GM23338 (cell line): ENCODE measurements around the gene TOMM40L. TPM values are rescaled to one million over a fixed set of nuclear protein-coding genes. Genes with fewer than 3 reads are reported as not detected.

ENCODE experiments used
- ATAC-seq: fragments of 200-7000 bp; cut with Tn5 transposase; 3 replicates; pipeline ENCODE4 v1.9.1; 2020
- DNase-seq: peaks from one replicate; pipeline ENCODE4 v3.0.0-alpha.2; 2015; ENCODE audit warnings: low spot score
- H2AFZ ChIP-seq: fragments of 200-600 bp; sonication (generic); 2 replicates; pipeline ENCODE4 v1.8.0; 2016; ENCODE audit warnings: antibody characterized with exemption, mild to moderate bottlenecking, moderate library complexity
- H3F3A ChIP-seq: fragments of 200-600 bp; sonication (generic); replicated peaks from 2 replicates; pipeline ENCODE4 v1.8.0; 2017; ENCODE audit warnings: antibody characterized with exemption, mixed run types, low read depth
- H3K27ac ChIP-seq: fragments of 200-600 bp; sonication (generic); 2 replicates; pipeline ENCODE4 v1.6.1; 2016; ENCODE audit warnings: low read depth
- H3K27me3 ChIP-seq: fragments of 200-600 bp; sonication (generic); 2 replicates; pipeline ENCODE4 v1.8.0; 2016; ENCODE audit warnings: mild to moderate bottlenecking, mixed run types, moderate library complexity; ENCODE audit not compliant: insufficient read depth
- H3K36me3 ChIP-seq: fragments of 200-600 bp; sonication (generic); 2 replicates; pipeline ENCODE4 v1.8.0; 2016; ENCODE audit warnings: mild to moderate bottlenecking; ENCODE audit not compliant: insufficient read depth
- H3K4me1 ChIP-seq: fragments of 200-600 bp; sonication (generic); 2 replicates; pipeline ENCODE4 v1.8.0; 2016; ENCODE audit warnings: mild to moderate bottlenecking, moderate library complexity; ENCODE audit not compliant: insufficient read depth
- H3K4me2 ChIP-seq: fragments of 200-600 bp; sonication (generic); 2 replicates; pipeline ENCODE4 v1.7.1; 2017; ENCODE audit warnings: mixed run types
- H3K4me3 ChIP-seq: fragments of 200-600 bp; sonication (generic); 2 replicates; pipeline ENCODE4 v1.6.1; 2016; ENCODE audit warnings: mixed run types
- H3K79me2 ChIP-seq: fragments of 200-600 bp; sonication (generic); replicated peaks from 2 replicates; pipeline ENCODE4 v1.8.0; 2017; ENCODE audit warnings: mild to moderate bottlenecking; ENCODE audit not compliant: insufficient read depth
- H3K9me2 ChIP-seq: fragments of 200-600 bp; sonication (generic); 2 replicates; pipeline ENCODE4 v1.8.0; 2017; ENCODE audit not compliant: insufficient read depth
- H4K20me1 ChIP-seq: fragments of 200-600 bp; sonication (generic); replicated peaks from 2 replicates; pipeline ENCODE4 v1.8.0; 2017; ENCODE audit warnings: mild to moderate bottlenecking; ENCODE audit not compliant: insufficient read depth
- H3K27ac Mint-ChIP-seq: 2 replicates; pipeline ENCODE4 v1.8.0; 2020; ENCODE audit warnings: inconsistent platforms, mild to moderate bottlenecking, moderate library complexity, mixed read lengths
- H3K27me3 Mint-ChIP-seq: 3 replicates; pipeline ENCODE4 v1.8.0; 2022; ENCODE audit warnings: low read depth, mild to moderate bottlenecking, moderate library complexity, mixed read lengths, inconsistent platforms; ENCODE audit not compliant: insufficient read depth, poor library complexity
- H3K36me3 Mint-ChIP-seq: 3 replicates; pipeline ENCODE4 v1.8.0; 2021; ENCODE audit warnings: low read depth, mild to moderate bottlenecking, inconsistent platforms, moderate library complexity, mixed read lengths
- H3K4me1 Mint-ChIP-seq: 3 replicates; pipeline ENCODE4 v1.8.0; 2020; ENCODE audit warnings: mild to moderate bottlenecking, inconsistent platforms, mixed read lengths
- H3K4me3 Mint-ChIP-seq: 3 replicates; pipeline ENCODE4 v1.8.0; 2021; ENCODE audit warnings: moderate library complexity, mild to moderate bottlenecking, inconsistent platforms, mixed read lengths
- H3K9me3 Mint-ChIP-seq: 3 replicates; pipeline ENCODE4 v1.8.0; 2020; ENCODE audit warnings: moderate library complexity, mild to moderate bottlenecking, inconsistent platforms, mixed read lengths
- CREB1 ChIP-seq: fragments of 250-450 bp; sonication (Bioruptor Pico); IDR thresholded peaks from 2 replicates; pipeline ENCODE4 v1.5.0; 2020; ENCODE audit warnings: low read depth, mild to moderate bottlenecking, moderate library complexity
- ETS1 ChIP-seq: IDR thresholded peaks from 2 replicates; pipeline ENCODE4 v1.6.1; 2016; ENCODE audit warnings: antibody characterized with exemption
- EZH2 ChIP-seq: fragments of 200-600 bp; sonication (generic); IDR thresholded peaks from one replicate; pipeline ENCODE4 v1.8.0; 2017; ENCODE audit warnings: antibody characterized with exemption, mild to moderate bottlenecking, low read depth; ENCODE audit not compliant: unreplicated experiment
- JUNB ChIP-seq: IDR thresholded peaks from one replicate; pipeline ENCODE4 v1.6.1; 2016; ENCODE audit warnings: antibody characterized with exemption; ENCODE audit not compliant: unreplicated experiment
- NANOG ChIP-seq: IDR thresholded peaks from 2 replicates; pipeline ENCODE4 v1.6.1; 2016; ENCODE audit warnings: antibody characterized with exemption, borderline replicate concordance
- POLR2AphosphoS5 ChIP-seq: IDR thresholded peaks from 2 replicates; pipeline ENCODE4 v1.6.1; 2016; ENCODE audit warnings: antibody characterized with exemption, low read depth
- REST ChIP-seq: IDR thresholded peaks from one replicate; pipeline ENCODE4 v1.6.1; 2018; ENCODE audit warnings: antibody characterized with exemption; ENCODE audit not compliant: unreplicated experiment
- STAT1 ChIP-seq: IDR thresholded peaks from one replicate; pipeline ENCODE4 v1.6.1; 2016; ENCODE audit warnings: antibody characterized with exemption; ENCODE audit not compliant: unreplicated experiment
- ZNF114 ChIP-seq: fragments of 250-450 bp; sonication (Bioruptor Pico); IDR thresholded peaks from 2 replicates; pipeline ENCODE4 v1.5.0; 2020; ENCODE audit warnings: mild to moderate bottlenecking, moderate library complexity
- ZNF331 ChIP-seq: fragments of 250-450 bp; sonication (Bioruptor Pico); IDR thresholded peaks from 2 replicates; pipeline ENCODE4 v1.5.0; 2020; ENCODE audit warnings: low read depth, mild to moderate bottlenecking, moderate library complexity
- polyA plus RNA-seq: library from polyadenylated mRNA; unstranded; fragments of >200 nt; fragmentation: Nextera tagmentation; extraction: Ambion mirVana; gene quantifications from 2 replicates; pipeline ENCODE4 v1.2.1, GENCODE V29; 2016
- total RNA-seq: library from RNA; depleted of rRNA; stranded (reverse); fragments of >200 nt; shearing (Covaris generic); gene quantifications from 2 replicates; pipeline ENCODE4 v1.2.3, GENCODE V29; 2014
- TF ChIP-seq, protein P1 (sequence below), 2 experiments: fragments of 200-600 bp in 1 of 2; sonication (generic) in 1 of 2; conservative IDR thresholded peaks; 2 replicates each; pipeline versions ENCODE4 v1.5.1 to v1.6.1; 2016 to 2017; ENCODE audit warnings: antibody characterized with exemption in 2 of 2, low read depth in 2 of 2, mild to moderate bottlenecking in 2 of 2, moderate library complexity in 1 of 2
- TF ChIP-seq, protein P2 (sequence below): fragments of 250-450 bp; sonication (Bioruptor Pico); IDR thresholded peaks from 2 replicates; pipeline ENCODE4 v1.5.0; 2020; ENCODE audit warnings: mild to moderate bottlenecking, moderate library complexity

TOMM40L gene
- total and polyA plus RNA-seq, 2 experiments from 2014 or later: 6.8 to 12.9 TPM

DNA sequence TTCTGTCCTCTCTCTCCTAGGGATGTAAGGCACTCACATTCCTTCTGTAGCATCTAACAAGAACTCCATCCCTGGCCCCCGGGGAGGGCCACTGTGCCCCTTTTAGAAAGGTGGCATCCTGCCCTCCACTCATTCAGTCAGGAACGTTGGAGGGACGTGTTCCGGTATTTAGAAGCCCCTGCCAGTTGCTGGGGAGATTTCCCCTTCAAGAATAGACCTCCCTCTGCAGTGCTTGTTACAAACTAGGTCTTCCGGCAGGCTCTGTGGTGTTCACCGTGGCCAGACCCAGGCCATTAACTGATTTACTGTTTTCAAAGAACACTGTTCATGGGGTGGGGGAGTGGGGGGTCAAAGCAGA lies 33.5 kb downstream of the TOMM40L start (continued):
- TF ChIP-seq, protein P1, sequence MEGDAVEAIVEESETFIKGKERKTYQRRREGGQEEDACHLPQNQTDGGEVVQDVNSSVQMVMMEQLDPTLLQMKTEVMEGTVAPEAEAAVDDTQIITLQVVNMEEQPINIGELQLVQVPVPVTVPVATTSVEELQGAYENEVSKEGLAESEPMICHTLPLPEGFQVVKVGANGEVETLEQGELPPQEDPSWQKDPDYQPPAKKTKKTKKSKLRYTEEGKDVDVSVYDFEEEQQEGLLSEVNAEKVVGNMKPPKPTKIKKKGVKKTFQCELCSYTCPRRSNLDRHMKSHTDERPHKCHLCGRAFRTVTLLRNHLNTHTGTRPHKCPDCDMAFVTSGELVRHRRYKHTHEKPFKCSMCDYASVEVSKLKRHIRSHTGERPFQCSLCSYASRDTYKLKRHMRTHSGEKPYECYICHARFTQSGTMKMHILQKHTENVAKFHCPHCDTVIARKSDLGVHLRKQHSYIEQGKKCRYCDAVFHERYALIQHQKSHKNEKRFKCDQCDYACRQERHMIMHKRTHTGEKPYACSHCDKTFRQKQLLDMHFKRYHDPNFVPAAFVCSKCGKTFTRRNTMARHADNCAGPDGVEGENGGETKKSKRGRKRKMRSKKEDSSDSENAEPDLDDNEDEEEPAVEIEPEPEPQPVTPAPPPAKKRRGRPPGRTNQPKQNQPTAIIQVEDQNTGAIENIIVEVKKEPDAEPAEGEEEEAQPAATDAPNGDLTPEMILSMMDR (conservative IDR thresholded peaks at IDR 0.05; ENCODE audit: low read depth in 2 of 2): no peak
- no peak for TF ChIP-seq NANOG

GRCh38 chr1:161259765-161260164 lies 33.9 kb downstream of the TOMM40L start:
- H3K27me3 Mint-ChIP-seq: peaks cover 42% of the 10 kb centered on the region
- peaks cover 16% of the 10 kb centered on the region for H3K36me3 Mint-ChIP-seq
- H3K79me2 ChIP-seq: no peaks in the 10 kb centered on the region
- peaks cover 7% of the 10 kb centered on the region; the same call in 1 of the 2 replicates for H3K36me3 ChIP-seq
- no peak overlapping the region for H2AFZ ChIP-seq
- no peak overlapping the region; the same call in 1 of the 2 replicates for H3K4me3 ChIP-seq
- peaks cover 38% of the 10 kb centered on the region for H3K27me3 ChIP-seq
- peak overlapping the region; percentile 62 for H3K4me3 Mint-ChIP-seq
- no peak for ATAC-seq
- H3K4me1 Mint-ChIP-seq: peaks cover 21% of the 10 kb centered on the region
- peaks cover 28% of the 10 kb centered on the region for H3K9me3 Mint-ChIP-seq
- 0 out of 2 replicates have a peak, but pooled peaks cover 7% of the 10 kb centered on the region for H3F3A ChIP-seq
- H4K20me1 ChIP-seq: no peaks in the 10 kb centered on the region
- H3K4me1 ChIP-seq: peaks cover 8% of the 10 kb centered on the region
- no peak overlapping the region for H3K4me2 ChIP-seq
- DNase-seq: no peak
- H3K27ac Mint-ChIP-seq: no peak overlapping the region
- no peak for TF ChIP-seq NANOG
- TF ChIP-seq, protein P2, sequence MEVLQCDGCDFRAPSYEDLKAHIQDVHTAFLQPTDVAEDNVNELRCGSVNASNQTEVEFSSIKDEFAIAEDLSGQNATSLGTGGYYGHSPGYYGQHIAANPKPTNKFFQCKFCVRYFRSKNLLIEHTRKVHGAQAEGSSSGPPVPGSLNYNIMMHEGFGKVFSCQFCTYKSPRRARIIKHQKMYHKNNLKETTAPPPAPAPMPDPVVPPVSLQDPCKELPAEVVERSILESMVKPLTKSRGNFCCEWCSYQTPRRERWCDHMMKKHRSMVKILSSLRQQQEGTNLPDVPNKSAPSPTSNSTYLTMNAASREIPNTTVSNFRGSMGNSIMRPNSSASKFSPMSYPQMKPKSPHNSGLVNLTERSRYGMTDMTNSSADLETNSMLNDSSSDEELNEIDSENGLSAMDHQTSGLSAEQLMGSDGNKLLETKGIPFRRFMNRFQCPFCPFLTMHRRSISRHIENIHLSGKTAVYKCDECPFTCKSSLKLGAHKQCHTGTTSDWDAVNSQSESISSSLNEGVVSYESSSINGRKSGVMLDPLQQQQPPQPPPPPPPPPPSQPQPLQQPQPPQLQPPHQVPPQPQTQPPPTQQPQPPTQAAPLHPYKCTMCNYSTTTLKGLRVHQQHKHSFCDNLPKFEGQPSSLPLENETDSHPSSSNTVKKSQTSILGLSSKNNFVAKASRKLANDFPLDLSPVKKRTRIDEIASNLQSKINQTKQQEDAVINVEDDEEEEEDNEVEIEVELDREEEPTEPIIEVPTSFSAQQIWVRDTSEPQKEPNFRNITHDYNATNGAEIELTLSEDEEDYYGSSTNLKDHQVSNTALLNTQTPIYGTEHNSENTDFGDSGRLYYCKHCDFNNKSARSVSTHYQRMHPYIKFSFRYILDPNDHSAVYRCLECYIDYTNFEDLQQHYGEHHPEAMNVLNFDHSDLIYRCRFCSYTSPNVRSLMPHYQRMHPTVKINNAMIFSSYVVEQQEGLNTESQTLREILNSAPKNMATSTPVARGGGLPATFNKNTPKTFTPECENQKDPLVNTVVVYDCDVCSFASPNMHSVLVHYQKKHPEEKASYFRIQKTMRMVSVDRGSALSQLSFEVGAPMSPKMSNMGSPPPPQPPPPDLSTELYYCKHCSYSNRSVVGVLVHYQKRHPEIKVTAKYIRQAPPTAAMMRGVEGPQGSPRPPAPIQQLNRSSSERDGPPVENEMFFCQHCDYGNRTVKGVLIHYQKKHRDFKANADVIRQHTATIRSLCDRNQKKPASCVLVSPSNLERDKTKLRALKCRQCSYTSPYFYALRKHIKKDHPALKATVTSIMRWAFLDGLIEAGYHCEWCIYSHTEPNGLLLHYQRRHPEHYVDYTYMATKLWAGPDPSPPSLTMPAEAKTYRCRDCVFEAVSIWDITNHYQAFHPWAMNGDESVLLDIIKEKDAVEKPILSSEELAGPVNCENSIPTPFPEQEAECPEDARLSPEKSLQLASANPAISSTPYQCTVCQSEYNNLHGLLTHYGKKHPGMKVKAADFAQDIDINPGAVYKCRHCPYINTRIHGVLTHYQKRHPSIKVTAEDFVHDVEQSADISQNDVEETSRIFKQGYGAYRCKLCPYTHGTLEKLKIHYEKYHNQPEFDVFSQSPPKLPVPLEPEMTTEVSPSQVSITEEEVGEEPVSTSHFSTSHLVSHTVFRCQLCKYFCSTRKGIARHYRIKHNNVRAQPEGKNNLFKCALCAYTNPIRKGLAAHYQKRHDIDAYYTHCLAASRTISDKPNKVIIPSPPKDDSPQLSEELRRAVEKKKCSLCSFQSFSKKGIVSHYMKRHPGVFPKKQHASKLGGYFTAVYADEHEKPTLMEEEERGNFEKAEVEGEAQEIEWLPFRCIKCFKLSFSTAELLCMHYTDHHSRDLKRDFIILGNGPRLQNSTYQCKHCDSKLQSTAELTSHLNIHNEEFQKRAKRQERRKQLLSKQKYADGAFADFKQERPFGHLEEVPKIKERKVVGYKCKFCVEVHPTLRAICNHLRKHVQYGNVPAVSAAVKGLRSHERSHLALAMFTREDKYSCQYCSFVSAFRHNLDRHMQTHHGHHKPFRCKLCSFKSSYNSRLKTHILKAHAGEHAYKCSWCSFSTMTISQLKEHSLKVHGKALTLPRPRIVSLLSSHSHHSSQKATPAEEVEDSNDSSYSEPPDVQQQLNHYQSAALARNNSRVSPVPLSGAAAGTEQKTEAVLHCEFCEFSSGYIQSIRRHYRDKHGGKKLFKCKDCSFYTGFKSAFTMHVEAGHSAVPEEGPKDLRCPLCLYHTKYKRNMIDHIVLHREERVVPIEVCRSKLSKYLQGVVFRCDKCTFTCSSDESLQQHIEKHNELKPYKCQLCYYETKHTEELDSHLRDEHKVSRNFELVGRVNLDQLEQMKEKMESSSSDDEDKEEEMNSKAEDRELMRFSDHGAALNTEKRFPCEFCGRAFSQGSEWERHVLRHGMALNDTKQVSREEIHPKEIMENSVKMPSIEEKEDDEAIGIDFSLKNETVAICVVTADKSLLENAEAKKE (CRISPR knock-in tag): no peak
- TF ChIP-seq JUNB: no peak
- TF ChIP-seq REST: no peak
- no peak for TF ChIP-seq ZNF331 (CRISPR knock-in tag)
- TF ChIP-seq ETS1: no peak
- TF ChIP-seq ZNF114 (CRISPR knock-in tag): no peak
- TF ChIP-seq CREB1 (CRISPR knock-in tag): no peak
- no peak for TF ChIP-seq POLR2AphosphoS5
- TF ChIP-seq STAT1: no peak
- TF ChIP-seq EZH2: no peak
- no peak overlapping the region for H3K27ac ChIP-seq
- no peaks in the 10 kb centered on the region for H3K9me2 ChIP-seq
